GM19452 (cell line): Measurements from ENCODE around the gene LHFPL2.
"Not testable (repeated sequence)": the region's sequence is repeated elsewhere in the genome, so short reads cannot be mapped to it uniquely, and the experiment has no call there.

Experiments used
- ATAC-seq: cut with Tn5 transposase; IDR thresholded peaks from one replicate; pipeline ENCODE4 v1.9.1; 2021; ENCODE audit not compliant: unreplicated experiment

Gene LHFPL2

DNA sequence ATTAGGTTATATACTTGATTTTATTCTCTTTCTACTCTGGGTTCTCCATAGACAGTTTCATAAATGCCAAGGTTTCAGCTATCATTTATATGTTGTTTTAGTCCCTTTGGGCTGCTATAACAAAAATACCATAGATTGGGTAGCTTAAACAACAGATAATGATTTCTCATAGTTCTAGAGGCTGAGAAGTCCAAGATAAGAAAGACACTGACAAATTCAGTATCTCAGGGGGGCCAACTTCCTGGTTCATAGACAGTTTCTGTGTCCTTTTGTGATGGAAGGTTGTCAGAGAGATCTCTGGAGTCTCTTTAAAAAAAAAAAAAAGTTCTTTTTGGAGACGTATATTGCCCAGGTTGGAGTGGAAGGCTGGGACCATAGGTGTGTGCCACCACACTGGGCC, 174.8 kb downstream of the LHFPL2 start:
- no peak for ATAC-seq

- ATAC-seq, result no peak
These were observed 176.0 kb downstream of the LHFPL2 start for GRCh38 chr5:78472469-78473106.

DNA sequence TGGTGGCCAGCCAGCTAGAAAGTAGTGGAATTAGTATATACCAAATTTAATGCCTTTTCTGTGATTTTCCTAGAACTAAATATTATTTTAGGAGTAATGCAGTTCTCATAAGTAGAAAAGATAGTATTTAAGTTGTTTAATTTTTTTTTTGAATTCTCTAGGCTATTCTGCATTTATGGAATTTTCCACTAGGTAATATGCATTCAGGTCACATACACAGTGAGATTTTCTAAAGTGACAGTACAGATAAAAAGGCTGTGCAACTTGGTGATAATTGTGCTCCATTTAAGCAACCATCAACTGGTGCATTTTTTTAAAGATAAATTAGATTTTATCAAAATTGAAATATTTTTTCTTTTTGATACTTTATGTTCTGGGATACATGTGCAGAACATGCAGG, 176.7 kb downstream of the LHFPL2 start:
- no peak for ATAC-seq

- ATAC-seq, result no peak
These were observed 180.7 kb downstream of the LHFPL2 start for GRCh38 chr5:78467752-78468357.

GRCh38 chr5:78467140-78467539, 181.4 kb downstream of the LHFPL2 start:
- no peak for ATAC-seq

DNA sequence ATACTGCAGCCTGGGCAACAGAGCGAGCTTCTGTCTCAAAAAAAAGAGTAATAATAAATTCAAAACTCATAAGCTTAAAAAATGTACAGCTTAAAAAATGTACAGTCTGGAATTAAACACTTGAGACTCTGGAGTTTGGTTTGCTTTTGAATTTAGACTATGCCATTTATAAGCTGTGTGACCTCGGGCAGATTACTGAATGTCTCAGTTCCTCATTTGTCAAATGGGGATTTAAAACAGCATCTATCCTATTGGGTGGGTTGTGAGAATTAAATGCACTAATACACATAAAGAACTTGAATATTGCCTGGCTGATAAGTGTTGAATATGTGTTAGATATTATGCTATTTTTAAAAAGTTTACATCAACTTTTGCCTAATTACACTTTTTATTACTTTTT, 189.7 kb downstream of the LHFPL2 start:
- ATAC-seq, result no peak

DNA sequence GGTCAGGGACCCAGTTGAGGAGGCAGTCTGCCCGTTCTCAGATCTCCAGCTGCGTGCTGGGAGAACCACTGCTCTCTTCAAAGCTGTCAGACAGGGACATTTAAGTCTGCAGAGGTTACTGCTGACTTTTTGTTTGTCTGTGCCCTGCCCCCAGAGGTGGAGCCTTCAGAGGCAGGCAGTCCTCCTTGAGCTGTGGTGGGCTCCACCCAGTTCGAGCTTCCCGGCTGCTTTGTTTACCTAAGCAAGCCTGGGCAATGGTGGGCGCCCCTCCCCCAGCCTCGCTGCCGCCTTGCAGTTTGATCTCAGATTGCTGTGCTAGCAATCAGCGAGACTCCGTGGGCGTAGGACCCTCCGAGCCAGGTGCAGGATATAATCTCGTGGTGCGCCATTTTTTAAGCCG, 191.1 kb downstream of the LHFPL2 start:
- not testable (repeated sequence) for ATAC-seq

DNA sequence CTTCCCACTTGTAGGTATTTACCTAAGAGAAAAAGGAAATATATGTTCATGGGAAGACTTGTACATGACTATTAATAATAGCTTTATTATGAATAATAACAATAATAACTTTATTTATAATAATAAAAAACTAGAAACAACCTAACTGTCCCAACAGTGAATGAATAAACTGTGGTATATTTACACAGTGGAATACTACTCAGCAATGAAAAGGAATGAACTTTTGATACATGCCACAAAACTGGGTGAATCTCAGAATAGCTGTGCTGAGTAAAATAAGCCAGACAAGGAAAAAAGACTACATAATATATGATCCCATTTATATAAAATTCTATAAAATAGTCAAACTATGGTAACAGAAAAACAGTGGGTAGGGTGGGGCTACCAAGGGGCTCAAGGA, 199.5 kb downstream of the LHFPL2 start:
- no peak for ATAC-seq

- no peak for ATAC-seq
These were observed 200.7 kb downstream of the LHFPL2 start for GRCh38 chr5:78447775-78448424.
